ENCODE results near the gene NBEA.
A peak's percentile ranks its signal among the peaks of the same experiment; 100 is the strongest.
"Not testable (repeated sequence)": the region's sequence is repeated elsewhere in the genome, so short reads cannot be mapped to it uniquely, and the experiment has no call there.

NBEA gene, protein sequence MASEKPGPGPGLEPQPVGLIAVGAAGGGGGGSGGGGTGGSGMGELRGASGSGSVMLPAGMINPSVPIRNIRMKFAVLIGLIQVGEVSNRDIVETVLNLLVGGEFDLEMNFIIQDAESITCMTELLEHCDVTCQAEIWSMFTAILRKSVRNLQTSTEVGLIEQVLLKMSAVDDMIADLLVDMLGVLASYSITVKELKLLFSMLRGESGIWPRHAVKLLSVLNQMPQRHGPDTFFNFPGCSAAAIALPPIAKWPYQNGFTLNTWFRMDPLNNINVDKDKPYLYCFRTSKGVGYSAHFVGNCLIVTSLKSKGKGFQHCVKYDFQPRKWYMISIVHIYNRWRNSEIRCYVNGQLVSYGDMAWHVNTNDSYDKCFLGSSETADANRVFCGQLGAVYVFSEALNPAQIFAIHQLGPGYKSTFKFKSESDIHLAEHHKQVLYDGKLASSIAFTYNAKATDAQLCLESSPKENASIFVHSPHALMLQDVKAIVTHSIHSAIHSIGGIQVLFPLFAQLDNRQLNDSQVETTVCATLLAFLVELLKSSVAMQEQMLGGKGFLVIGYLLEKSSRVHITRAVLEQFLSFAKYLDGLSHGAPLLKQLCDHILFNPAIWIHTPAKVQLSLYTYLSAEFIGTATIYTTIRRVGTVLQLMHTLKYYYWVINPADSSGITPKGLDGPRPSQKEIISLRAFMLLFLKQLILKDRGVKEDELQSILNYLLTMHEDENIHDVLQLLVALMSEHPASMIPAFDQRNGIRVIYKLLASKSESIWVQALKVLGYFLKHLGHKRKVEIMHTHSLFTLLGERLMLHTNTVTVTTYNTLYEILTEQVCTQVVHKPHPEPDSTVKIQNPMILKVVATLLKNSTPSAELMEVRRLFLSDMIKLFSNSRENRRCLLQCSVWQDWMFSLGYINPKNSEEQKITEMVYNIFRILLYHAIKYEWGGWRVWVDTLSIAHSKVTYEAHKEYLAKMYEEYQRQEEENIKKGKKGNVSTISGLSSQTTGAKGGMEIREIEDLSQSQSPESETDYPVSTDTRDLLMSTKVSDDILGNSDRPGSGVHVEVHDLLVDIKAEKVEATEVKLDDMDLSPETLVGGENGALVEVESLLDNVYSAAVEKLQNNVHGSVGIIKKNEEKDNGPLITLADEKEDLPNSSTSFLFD (N-terminal part only)

DNA sequence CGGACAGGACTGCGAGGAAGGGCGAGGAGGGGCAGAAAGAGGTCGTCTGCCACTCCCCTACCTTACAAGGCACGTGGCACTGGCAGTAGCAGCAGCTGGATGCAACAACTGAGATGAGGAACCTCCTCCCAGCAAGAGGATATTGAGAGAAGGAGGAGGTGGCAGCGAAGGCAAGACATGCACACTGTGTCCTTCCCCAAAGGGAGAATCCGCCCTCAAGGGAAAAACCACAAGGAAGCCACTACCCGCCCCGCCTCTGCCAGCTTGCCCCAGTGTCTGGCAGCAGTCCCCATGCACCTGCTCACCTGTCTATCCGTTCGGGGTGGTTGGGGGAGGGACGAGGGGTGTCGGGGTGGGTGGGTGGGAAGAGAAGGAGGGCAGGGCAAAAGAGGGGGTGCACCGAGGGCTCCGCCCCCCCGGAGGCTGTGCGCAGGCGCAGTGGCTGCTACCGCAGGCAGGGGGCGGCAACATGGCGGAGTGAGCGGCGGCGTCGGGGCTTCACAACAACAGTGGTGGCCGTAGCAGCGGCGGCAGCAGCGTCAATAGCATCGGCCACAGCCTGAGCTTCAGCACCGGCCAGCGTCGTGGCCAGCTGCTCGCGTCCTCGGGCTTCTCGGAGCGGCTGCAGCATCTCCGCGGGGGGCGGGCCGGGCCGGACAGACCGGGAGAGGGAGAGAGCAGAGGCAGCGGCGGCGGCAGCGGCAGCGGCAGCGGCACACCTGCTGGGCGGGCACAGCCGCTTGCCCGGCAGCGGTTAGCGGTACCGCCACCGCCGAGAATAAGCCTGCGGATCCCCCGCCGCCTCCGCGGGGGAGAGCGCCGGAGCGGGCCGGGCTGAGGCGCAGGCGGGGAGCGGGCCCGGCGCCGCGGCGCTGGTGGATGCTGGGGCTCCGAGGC, at the start of gene NBEA:
Gene NBEA, plus strand, starts transcription at position 436 of the 897 bp plus-strand sequence. CDS start 551 bp downstream, outside the sequence.
- peak; percentile 59 for DNase-seq (ENCODE audit: low read depth)

DNA sequence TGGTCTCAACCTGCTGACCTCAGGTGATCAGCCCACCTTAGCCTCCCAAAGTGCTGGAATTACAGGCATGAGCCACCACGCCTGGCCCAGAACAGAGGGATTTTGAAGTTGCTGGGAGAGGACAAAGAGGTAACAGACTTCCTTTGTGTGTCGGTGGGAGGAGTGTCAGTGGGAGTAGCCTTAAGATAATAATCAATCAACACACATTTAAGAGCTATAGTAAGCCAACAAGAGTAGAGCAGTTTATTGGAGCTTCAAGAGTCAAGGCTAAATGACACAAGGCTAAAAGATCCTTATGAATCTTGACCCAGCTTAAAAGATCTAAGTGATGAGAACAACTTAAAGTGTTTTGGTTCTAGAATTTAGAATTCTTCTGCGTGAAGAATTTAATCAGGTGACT, 47.3 kb upstream of the NBEA start:
- no peak for DNase-seq (ENCODE audit: low read depth)

DNA sequence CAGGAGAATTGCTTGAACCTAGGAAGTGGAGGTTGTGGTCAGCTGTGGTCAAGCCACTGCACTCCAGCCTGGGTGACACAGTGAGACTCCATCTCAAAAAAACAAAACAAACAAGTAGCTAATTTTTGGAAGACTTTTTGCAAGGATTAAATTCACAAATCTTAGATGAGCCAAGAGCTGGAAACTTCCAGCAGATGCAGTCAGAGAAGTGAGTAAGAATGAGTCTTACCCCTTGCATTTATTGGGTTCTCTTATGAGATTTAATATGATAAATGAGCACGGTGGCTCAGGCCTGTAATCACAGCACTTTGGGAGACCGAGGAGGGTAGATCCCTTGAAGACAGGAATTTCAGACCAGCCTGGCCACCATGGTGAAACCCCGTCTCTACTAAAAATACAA, 44.9 kb upstream of the NBEA start:
- no peak for DNase-seq (ENCODE audit: low read depth)

DNA sequence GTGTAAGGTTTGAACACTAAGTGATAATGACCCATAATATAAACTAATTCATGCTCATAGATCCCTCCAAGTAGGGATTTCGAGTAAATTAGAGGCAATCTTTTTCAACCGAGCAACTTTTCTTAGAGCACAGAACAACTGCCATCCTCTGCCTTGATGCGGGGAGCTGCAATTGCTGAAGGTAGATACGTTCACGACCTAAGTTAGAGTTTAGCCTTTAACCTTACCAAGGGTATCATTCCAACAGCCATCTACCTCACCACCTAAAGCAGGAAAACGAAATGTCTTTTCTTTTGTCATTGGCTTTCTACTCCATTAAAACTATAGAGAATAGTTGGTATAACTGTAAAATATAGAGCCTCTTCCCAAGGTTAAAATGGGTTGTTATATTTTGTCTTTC, 42.2 kb upstream of the NBEA start:
- no peak for DNase-seq (ENCODE audit: low read depth)

DNA sequence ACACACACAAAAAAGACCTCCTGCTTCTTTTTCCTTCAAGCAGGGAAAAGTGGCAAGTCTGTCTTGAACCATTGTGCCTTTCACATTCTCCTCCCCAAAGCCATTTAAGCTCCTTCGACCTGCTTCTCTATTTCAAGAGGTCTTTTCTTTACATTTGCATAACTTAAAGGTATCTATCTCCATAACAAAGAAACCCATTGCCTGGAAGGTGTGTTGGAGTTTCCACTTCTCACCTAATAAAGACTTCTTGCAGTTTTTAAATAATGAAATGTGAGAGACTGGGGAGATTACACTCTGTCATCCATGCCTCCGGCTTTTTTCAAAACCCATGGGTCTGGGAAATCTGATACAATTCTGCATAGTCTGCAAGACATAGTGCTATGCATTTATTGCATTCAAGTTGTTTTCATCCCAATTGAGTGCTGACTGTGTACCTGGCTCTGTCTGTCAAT, 41.8 kb upstream of the NBEA start:
- no peak for DNase-seq (ENCODE audit: low read depth)

DNA sequence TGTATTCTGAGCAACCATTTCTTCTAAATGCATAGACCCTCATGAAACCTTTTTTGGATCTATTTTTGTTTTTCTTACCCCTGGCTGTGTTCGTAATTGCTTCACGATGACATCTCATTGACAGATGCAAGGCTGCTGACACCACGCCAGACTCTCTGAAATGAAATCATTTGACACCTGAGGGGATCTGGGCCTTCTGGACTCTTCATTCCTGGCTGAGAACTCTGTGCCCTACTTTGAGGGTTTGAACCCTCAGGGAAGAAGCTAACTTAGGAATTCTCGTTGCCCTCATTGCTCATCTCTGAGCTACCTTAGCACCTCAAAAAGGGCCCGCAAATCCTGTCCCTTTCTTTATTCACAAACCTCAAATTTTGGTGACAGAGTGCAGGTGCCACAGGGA, 40.5 kb upstream of the NBEA start:
- no peak for DNase-seq (ENCODE audit: low read depth)

DNA sequence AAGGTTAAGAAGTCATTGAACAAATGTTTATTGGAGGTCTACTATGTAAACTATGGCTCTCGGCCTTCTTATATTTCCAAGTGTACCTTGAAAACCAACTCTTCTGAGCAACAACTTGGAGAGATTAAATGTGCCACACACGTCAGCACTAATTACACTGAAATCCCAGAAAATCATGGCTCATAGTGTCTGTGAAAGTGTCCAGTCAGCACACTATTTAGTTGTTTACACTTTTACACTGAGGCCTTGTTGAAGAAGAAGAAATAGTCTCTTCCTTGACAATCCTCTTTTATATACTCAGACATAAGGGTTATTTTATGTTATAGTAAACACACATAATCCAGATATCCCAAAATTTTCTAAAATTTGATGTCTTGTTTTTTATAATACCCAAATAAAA, 30.9 kb upstream of the NBEA start:
- DNase-seq (ENCODE audit: low read depth), result no peak

DNA sequence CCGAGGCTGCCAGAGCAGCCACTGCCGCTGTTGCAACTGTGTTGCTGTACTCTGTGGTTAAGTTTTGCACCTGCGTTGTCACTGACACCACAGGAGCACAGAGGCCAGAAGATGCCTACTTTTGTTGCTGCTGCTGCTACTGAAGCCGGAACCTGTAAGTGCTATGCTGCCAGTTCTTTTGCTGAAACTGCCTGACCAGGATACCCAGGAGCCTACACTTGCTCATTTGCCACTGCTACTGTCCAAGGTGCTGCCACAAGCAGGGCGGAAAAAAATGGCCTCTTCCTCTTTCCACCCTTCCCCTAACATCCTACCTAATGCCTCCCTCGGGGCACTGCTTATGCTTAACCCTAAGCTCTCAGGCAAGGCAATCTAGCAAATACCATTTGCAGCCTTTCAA, 29.0 kb upstream of the NBEA start:
- no peak for DNase-seq (ENCODE audit: low read depth)

DNA sequence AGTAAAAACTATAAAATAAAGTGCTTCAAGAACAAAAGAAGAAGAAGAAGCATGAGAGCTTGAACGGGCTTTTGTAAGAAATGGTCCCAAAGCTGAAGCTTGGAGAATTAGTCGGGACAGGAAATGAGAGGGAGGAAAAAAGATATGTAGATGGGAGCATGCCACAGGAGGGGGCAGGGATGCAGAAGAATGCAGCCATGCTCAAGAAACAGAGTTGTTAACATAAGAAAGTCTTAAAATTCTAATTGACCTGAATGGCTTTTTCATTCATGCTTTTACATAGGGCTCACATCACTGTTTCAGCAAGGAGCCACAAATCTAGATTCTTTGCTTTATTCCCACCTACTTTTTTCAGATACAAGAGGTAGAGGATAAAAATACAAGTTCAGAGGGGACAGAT, 27.7 kb upstream of the NBEA start:
- DNase-seq (ENCODE audit: low read depth), result no peak

DNA sequence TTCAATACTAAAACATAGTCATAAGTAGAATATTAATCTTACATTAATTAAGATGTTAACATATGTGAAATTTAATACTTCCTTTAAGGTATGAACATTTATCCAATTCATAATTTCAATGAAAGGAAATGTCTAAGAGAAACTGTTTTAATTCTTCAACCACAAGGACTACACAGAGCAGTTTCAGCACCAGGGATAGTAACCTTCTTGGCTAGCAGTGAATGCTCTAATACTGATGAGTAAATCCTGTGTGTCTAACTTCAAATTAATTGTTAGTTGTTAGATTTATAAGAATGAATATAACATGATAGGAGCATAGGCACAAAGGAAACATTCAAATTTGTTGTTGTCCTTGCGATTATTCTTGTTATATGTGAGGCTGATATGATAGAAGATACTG, 15.6 kb upstream of the NBEA start:
- DNase-seq (ENCODE audit: low read depth), result no peak

DNA sequence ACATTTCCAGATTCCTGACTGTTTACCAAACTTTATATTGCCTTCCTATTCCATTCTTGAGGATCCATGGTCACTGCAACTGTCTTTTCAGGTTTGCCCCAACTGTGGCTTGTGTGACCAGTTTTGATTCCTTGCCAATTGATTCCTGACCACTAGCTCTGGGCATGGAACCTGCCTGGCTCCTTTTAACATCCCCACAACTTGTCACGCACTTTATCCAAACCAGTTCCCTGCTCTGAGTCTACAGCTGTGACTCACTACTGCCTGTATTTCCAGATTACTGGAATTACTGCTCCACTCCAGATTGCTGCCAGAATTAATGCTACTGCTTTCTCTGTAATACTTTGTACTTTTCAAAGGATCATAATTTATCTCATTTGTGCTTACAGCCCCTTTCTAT, 13.4 kb upstream of the NBEA start:
- not testable (repeated sequence) for DNase-seq (ENCODE audit: low read depth)

DNA sequence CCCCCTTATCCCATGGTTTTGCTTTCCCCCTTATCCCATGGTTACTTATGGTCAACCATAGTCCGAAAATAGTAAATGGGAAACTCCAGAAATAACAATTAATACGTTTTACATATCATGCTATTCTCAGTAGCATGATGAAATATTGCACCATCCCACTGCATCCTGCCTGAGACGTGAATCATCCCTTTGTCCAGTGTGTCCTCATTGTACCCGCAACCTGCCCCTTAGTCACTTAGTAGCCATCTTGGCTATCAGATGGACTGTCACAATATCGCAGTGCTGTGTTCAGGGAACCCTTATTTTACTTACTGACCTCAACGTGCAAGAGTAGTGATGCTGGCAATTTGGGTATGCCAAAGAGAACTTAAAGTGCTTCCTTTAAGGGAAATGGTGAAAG, 10.5 kb upstream of the NBEA start:
- no peak for DNase-seq (ENCODE audit: low read depth)

DNA sequence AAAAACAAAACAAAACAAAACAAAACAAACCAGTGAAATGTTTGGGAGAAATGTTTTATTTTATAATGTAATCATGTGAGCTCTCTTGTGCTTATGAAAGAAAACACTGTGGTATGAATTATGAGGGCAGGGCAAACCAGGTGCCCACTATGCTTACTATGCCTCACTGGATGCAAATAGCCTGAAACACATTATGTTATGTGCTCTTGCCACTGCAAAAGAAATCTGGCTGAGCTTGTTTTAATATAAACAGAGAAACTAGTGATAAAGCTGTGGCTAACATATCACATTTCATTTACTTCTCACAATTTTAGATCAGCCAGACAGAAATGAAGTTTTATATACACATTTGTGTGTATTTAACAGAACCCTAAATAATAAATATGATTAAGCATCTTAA, 8.7 kb upstream of the NBEA start:
- no peak for DNase-seq (ENCODE audit: low read depth)

DNA sequence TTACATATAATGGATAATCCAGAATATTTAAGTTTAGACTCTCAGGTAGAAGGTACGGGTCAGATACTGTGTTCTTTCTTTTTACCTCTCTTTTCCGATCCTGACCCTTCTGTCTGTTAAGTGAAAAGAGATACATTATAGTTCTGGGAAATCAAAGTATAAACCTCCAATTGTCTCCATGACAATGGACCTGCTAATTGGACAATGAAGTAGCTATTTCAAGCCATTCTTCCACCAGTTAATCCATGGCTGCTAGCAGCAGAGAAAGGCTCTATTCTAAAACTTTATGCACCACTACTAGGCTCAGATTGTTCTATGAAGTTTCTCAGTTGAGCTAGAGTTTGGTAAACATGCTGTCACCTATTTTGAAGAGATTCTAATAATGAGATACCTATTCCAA, 8.3 kb upstream of the NBEA start:
- DNase-seq (ENCODE audit: low read depth), result no peak

DNA sequence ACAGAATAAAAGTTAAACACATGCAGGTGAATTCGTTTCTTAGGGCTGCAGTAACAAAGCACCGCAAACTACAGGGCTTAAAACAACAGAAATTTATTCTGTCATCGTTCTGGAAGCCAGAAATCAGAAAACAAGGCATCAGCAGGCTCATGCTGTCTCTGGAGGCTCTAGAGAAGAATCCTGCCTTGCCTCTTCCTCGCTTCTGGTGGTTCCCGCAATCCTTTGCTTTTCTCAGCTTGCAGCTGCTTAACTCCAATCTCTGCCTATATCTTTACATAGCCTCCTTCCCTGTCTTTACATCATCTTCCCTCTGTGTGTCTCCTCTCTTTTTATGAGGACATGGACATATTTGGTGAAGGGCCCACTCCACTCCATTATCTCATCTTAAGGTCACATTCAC, 6.2 kb upstream of the NBEA start:
- no peak for DNase-seq (ENCODE audit: low read depth)

DNA sequence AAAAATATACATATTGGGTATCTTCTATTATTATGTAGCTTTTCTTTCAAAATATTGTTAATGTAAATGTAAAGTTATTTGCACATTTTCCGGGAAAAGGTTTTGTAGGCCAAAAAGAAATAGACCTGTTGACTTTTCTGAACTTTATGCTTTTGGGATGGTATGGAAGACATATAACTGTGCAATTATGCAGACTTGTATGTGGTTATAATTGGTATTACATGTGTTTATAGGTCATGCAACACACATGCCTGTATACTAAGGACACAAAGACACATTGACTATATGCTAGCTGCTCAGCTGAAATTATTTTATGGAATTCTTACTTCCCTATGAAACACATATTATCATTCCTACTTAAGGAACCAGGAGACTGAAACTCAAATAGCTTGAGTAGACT, 2.3 kb upstream of the NBEA start:
- DNase-seq (ENCODE audit: low read depth), result no peak

DNA sequence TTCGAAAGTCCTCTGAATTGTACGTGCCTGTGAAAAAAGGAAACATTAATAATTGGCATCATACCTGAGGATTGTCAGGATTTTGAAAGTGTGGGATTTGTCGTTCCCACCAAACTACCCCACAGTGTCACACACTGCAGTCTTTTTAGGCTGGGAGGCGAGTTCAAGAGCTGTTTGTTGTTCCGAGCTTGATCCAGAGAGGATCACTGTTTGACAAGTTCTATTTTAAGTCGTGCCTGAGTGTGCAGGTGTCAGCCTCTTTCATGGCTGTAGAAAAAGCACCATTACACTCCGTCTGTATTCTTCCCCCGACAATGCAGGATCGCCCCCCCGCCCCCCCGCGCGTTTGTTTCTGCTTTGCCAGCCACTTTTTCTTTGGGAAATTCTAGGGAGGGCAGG, 635 bp upstream of the NBEA start:
- no peak for DNase-seq (ENCODE audit: low read depth)

DNA sequence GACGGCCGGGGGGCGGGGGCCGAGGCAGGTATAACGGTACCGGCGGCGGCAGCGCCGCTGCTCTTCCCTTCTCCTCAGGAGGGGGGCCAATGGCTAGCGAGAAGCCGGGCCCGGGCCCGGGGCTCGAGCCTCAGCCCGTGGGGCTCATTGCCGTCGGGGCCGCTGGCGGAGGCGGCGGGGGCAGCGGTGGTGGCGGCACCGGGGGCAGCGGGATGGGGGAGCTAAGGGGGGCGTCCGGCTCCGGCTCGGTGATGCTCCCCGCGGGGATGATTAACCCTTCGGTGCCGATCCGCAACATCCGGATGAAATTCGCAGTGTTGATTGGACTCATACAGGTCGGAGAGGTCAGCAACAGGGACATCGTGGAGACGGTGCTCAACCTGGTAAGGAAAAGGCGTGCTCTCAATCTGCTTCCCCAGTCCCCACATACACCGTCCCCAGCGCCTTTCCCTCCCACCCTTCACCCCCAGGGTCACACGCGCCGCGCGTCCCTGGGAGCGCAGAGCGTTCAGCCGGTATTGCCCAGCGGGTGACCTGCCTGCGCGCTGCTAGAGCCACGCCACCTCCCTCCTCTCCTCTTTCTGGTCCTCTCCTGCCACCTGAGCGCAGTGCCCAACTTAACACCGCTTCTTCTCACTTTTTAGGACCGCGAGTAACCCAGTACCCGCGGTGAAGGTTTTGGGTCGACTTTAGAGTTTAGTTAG, 814 bp downstream of the NBEA start:
- no peak for DNase-seq (ENCODE audit: low read depth)

DNA sequence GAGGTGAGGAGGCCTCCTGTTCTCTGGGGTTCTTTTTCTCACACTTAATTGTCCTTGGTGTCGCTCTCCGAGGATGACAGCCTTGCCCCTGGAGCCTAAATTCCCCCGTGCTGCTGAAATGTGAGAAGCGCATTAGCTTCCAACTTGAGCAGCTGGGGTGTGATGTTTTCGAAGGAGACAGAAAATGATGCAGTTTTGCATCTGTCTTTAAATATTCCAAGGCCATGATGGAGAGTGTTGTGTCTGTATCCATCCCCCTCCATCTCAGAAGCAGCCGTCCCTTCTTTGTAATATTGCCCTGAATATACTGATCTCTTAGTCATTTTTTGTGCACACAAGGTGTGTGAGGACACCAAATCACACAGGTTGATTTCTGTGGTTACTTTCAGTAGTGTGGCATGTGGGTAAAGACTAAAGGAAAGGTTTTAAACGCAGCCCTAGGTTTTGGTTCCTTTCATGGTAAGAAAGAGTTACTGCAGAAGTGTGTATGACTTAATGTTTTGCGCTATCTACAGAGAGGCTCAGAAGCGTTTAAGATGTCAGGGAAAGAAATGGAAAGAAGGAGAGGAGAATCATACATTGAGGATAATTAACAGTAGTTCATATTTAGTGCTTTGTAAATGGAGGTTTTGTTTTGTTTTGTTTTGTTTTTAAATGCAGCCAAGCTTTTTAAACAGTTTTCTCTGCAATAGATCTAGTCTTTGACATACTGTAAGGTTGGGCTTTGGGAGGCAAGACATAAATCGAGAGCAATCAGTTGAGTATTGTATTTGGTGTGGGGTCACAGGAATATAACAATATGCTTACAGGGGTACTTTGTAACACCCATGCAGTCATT, 1.6 kb downstream of the NBEA start:
- DNase-seq (ENCODE audit: low read depth), result no peak

DNA sequence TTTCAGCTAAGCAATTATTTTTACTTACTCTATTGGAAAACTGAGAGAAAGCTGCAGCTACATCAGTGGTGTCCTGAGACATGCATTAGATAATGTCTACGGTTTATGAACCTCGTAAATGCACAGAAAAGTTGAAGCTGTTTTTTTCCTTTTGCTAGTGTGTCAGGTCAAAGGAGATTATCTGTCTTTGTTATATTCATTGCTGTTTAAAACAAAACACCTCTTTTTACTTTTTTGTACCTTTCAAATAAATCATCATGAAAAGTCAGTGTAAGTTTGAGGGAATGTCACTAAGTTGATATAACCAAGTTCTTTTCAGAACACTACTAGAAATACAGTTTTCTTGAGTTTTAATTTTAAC, 2.2 kb downstream of the NBEA start:
- no peak for DNase-seq (ENCODE audit: low read depth)

Measured in activated gamma-delta T cell treated with anti-CD3 and anti-CD28 coated beads, Interleukin-2, amount 50 U/mL, for 16 hours (primary cell).